H1 (cell line): ENCODE measurements around the gene HSPA2. TPM values are rescaled to one million over a fixed set of nuclear protein-coding genes. Genes with fewer than 3 reads are reported as not detected.

Experiments
- CTCF ChIA-PET: fragments of 300-600 bp; sonication (Branson Sonifier 250); formaldehyde crosslinking; loops from one replicate; lab custom pipeline; 2021; ENCODE audit not compliant: partially characterized antibody; lab: Charles Lee
- POLR2A ChIA-PET: fragments of 300-600 bp; sonication (Branson Sonifier 250); formaldehyde crosslinking; loops from one replicate; lab custom pipeline; 2021; ENCODE audit warnings: inconsistent platforms; ENCODE audit not compliant: partially characterized antibody; lab: Charles Lee
- DNase-seq, 2 experiments: peaks; one replicate each; pipeline versions ENCODE4 v3.0.0 to v3.0.0-alpha.2; 2010 to 2022; ENCODE audit warnings: low spot score in 2 of 2, low read depth in 1 of 2, mixed read lengths in 1 of 2
- FAIRE-seq: peaks from 2 replicates; lab custom pipeline; 2011; peaks lifted over from hg19 to GRCh38; lab: Jason Lieb, UNC
- H2AFZ ChIP-seq: 2 replicates; pipeline ENCODE4 v1.8.1; 2012; ENCODE audit warnings: low read length, inconsistent platforms
- H2AK5ac ChIP-seq: 2 replicates; pipeline ENCODE4 v1.6.1; 2013; ENCODE audit warnings: low read depth, low read length
- H2BK120ac ChIP-seq: replicated peaks from 2 replicates; pipeline ENCODE3; 2013; ENCODE audit warnings: low read depth, low read length, inconsistent platforms
- H2BK12ac ChIP-seq: 2 replicates; pipeline ENCODE4 v1.6.1; 2013; ENCODE audit warnings: low read depth, low read length
- H2BK15ac ChIP-seq: 2 replicates; pipeline ENCODE4 v1.6.1; 2013; ENCODE audit warnings: low read length
- H2BK20ac ChIP-seq: 2 replicates; pipeline ENCODE4 v1.6.1; 2013; ENCODE audit warnings: low read length
- H2BK5ac ChIP-seq: 2 replicates; pipeline ENCODE4 v1.6.1; 2013; ENCODE audit warnings: low read depth, low read length
- H3K14ac ChIP-seq: 2 replicates; pipeline ENCODE4 v1.6.1; 2013; ENCODE audit warnings: inconsistent platforms; ENCODE audit not compliant: insufficient read length
- H3K18ac ChIP-seq: 2 replicates; pipeline ENCODE4 v1.6.1; 2013; ENCODE audit warnings: low read length; ENCODE audit errors: extremely low read depth
- H3K23ac ChIP-seq: 2 replicates; pipeline ENCODE4 v1.6.1; 2013; ENCODE audit warnings: inconsistent platforms; ENCODE audit not compliant: insufficient read length
- H3K23me2 ChIP-seq: 2 replicates; pipeline ENCODE4 v1.6.1; 2013; ENCODE audit warnings: low read depth, low read length
- H3K27ac ChIP-seq: 2 replicates; pipeline ENCODE4 v1.6.1; 2011; ENCODE audit warnings: low read depth, low read length, inconsistent platforms
- H3K27me3 ChIP-seq, 4 experiments: replicated peaks in 1 of 4; 1 replicate in 1 of 4; 2 replicates in 3 of 4; pipeline versions ENCODE4 v1.6.1 to v1.8.1; 2011 to 2013; ENCODE audit warnings: low read length in 3 of 4, mild to moderate bottlenecking in 3 of 4, inconsistent platforms in 2 of 4, mixed read lengths in 2 of 4, moderate library complexity in 1 of 4; ENCODE audit not compliant: control insufficient read depth in 3 of 4, insufficient read depth in 3 of 4; ENCODE audit errors: extremely low read depth in 1 of 4
- H3K36me3 ChIP-seq, 4 experiments: 2 replicates each; pipeline versions ENCODE4 v1.6.1 to v1.8.1; 2011 to 2013; ENCODE audit warnings: mild to moderate bottlenecking in 4 of 4, low read length in 3 of 4, moderate library complexity in 2 of 4, control low read depth in 1 of 4, inconsistent platforms in 1 of 4; ENCODE audit not compliant: insufficient read depth in 4 of 4, control insufficient read depth in 2 of 4
- H3K4ac ChIP-seq: replicated peaks from 2 replicates; pipeline ENCODE3; 2013; ENCODE audit warnings: low read length, low read depth, mixed read lengths, inconsistent platforms; ENCODE audit not compliant: insufficient read length
- H3K4me1 ChIP-seq, 4 experiments: replicated peaks in 1 of 4; 1 replicate in 1 of 4; 2 replicates in 3 of 4; pipeline versions ENCODE4 v1.6.1 to v1.8.1; 2011 to 2013; ENCODE audit warnings: low read length in 3 of 4, inconsistent platforms in 2 of 4, mixed read lengths in 1 of 4; ENCODE audit not compliant: insufficient read depth in 4 of 4, control insufficient read depth in 3 of 4
- H3K4me2 ChIP-seq, 2 experiments: 2 replicates each; pipeline versions ENCODE4 v1.6.1 to v1.8.1; 2011 to 2013; ENCODE audit warnings: low read depth in 2 of 2, low read length in 2 of 2, control low read depth in 1 of 2, inconsistent platforms in 1 of 2, mild to moderate bottlenecking in 1 of 2; ENCODE audit not compliant: insufficient read depth in 1 of 2
- H3K4me3 ChIP-seq, 4 experiments: fragments of 200-600, 300-600 bp in 1 of 4; sonication (generic), shearing (Covaris generic), sonication (Bioruptor Twin) in 1 of 4; 2 replicates each; pipeline versions ENCODE4 v1.5.1 to v1.8.1; 2011 to 2016; ENCODE audit warnings: low read length in 4 of 4, low read depth in 3 of 4, control low read depth in 2 of 4, inconsistent platforms in 2 of 4, mild to moderate bottlenecking in 2 of 4, mixed read lengths in 1 of 4, moderate library complexity in 1 of 4; ENCODE audit not compliant: insufficient read depth in 2 of 4; ENCODE audit errors: extremely low read depth in 1 of 4
- H3K56ac ChIP-seq: replicated peaks from 2 replicates; pipeline ENCODE3; 2013; ENCODE audit warnings: low read depth, mild to moderate bottlenecking, mixed read lengths, low read length, inconsistent platforms; ENCODE audit not compliant: insufficient read length
- H3K79me1 ChIP-seq: 2 replicates; pipeline ENCODE4 v1.6.1; 2013; ENCODE audit warnings: low read depth, low read length, control low read depth
- H3K79me2 ChIP-seq, 2 experiments: 2 replicates each; pipeline versions ENCODE4 v1.6.1 to v1.8.1; 2012 to 2013; ENCODE audit warnings: low read length in 2 of 2, mild to moderate bottlenecking in 2 of 2, inconsistent platforms in 1 of 2; ENCODE audit not compliant: insufficient read depth in 2 of 2, control insufficient read depth in 1 of 2
- H3K9ac ChIP-seq, 4 experiments: replicated peaks in 1 of 4; 1 replicate in 1 of 4; 2 replicates in 3 of 4; pipeline versions ENCODE4 v1.6.1 to v1.8.1; 2011 to 2013; ENCODE audit warnings: low read depth in 3 of 4, low read length in 3 of 4, control low read depth in 2 of 4, mild to moderate bottlenecking in 2 of 4, moderate library complexity in 2 of 4, inconsistent platforms in 1 of 4; ENCODE audit errors: extremely low read depth in 1 of 4
- H3K9me3 ChIP-seq, 2 experiments: 2 replicates each; pipeline versions ENCODE4 v1.6.1 to v1.8.1; 2012 to 2013; ENCODE audit warnings: mild to moderate bottlenecking in 2 of 2, moderate library complexity in 2 of 2, control low read depth in 1 of 2, inconsistent platforms in 1 of 2, low read depth in 1 of 2, low read length in 1 of 2, mixed read lengths in 1 of 2; ENCODE audit not compliant: insufficient read depth in 2 of 2
- H4K20me1 ChIP-seq, 2 experiments: replicated peaks in 1 of 2; 2 replicates each; pipeline versions ENCODE3 to v1.8.1; 2011 to 2013; ENCODE audit warnings: inconsistent platforms in 2 of 2, low read length in 2 of 2, mild to moderate bottlenecking in 1 of 2; ENCODE audit not compliant: insufficient read depth in 2 of 2, control insufficient read depth in 1 of 2
- H4K5ac ChIP-seq: 2 replicates; pipeline ENCODE4 v1.6.1; 2013; ENCODE audit warnings: low read length, low read depth, mixed read lengths, inconsistent platforms; ENCODE audit not compliant: insufficient read length
- H4K8ac ChIP-seq: 2 replicates; pipeline ENCODE4 v1.8.0; 2013; ENCODE audit warnings: mild to moderate bottlenecking, moderate library complexity, low read length, inconsistent platforms; ENCODE audit not compliant: insufficient read depth; ENCODE audit errors: extremely low read depth
- H4K91ac ChIP-seq: replicated peaks from 2 replicates; pipeline ENCODE3; 2013; ENCODE audit warnings: low read length, mixed read lengths, inconsistent platforms; ENCODE audit not compliant: insufficient read length
- CREB1 ChIP-seq: IDR thresholded peaks from 2 replicates; pipeline ENCODE4 v1.6.1; 2012; ENCODE audit warnings: inconsistent platforms
- EGR1 ChIP-seq: IDR thresholded peaks from 2 replicates; pipeline ENCODE4 v1.6.1; 2011; ENCODE audit warnings: low read depth, low read length, borderline replicate concordance
- EP300 ChIP-seq, 2 experiments: IDR thresholded peaks; 1 replicate in 1 of 2; 2 replicates in 1 of 2; pipeline ENCODE4 v1.6.1; 2011 to 2012; ENCODE audit warnings: low read depth in 2 of 2, low read length in 2 of 2, mild to moderate bottlenecking in 2 of 2, borderline replicate concordance in 1 of 2, inconsistent platforms in 1 of 2, moderate library complexity in 1 of 2
- FOSL1 ChIP-seq: IDR thresholded peaks from 2 replicates; pipeline ENCODE4 v1.6.1; 2011; ENCODE audit warnings: mild to moderate bottlenecking, low read depth, low read length, moderate library complexity; ENCODE audit not compliant: insufficient read depth
- JUN ChIP-seq: IDR thresholded peaks from 2 replicates; pipeline ENCODE4 v1.6.1; 2011; ENCODE audit warnings: low read depth, mild to moderate bottlenecking, improper control_type of control experiment, low read length
- NANOG ChIP-seq: IDR thresholded peaks from 2 replicates; pipeline ENCODE4 v1.6.1; 2011; ENCODE audit warnings: low read length, low read depth, mild to moderate bottlenecking, inconsistent platforms; ENCODE audit not compliant: insufficient read depth, poor library complexity, severe bottlenecking
- RFX5 ChIP-seq: IDR thresholded peaks from 2 replicates; pipeline ENCODE4 v1.6.1; 2011; ENCODE audit warnings: low read depth, low read length, improper control_type of control experiment, borderline replicate concordance
- SIX5 ChIP-seq: IDR thresholded peaks from 2 replicates; pipeline ENCODE4 v1.6.1; 2011; ENCODE audit warnings: mild to moderate bottlenecking, low read depth, low read length
- TAF1 ChIP-seq: IDR thresholded peaks from 2 replicates; pipeline ENCODE4 v1.6.1; 2011; ENCODE audit warnings: mild to moderate bottlenecking, low read depth, low read length
- USF2 ChIP-seq: IDR thresholded peaks from 2 replicates; pipeline ENCODE4 v1.6.1; 2011; ENCODE audit warnings: low read length, improper control_type of control experiment
- ZNF274 ChIP-seq: IDR thresholded peaks from 2 replicates; pipeline ENCODE4 v1.7.0; 2012; ENCODE audit warnings: low read length, borderline replicate concordance; ENCODE audit errors: extremely low read depth
- WGBS, 2 experiments: shearing (Covaris generic) in 1 of 2; methylation state at CpG; one replicate each; pipeline versions ENCODE4 v1.1.6 to v1.1.7; 2013 to 2015; ENCODE audit warnings: low lambda C conversion rate in 2 of 2, mixed read lengths in 2 of 2, inconsistent platforms in 1 of 2, low coverage in 1 of 2, missing lambda C conversion rate in 1 of 2; ENCODE audit not compliant: insufficient replicate concordance in 2 of 2, insufficient coverage in 1 of 2, insufficient read length in 1 of 2; ENCODE audit errors: extremely low coverage in 1 of 2, missing lambda C conversion rate in 1 of 2; 5-methylcytosine and 5-hydroxymethylcytosine counted together
- polyA plus RNA-seq, 7 experiments: library from polyadenylated mRNA; depleted of rRNA in 3 of 7; stranded (reverse) in 5 of 7; unstranded in 2 of 7; fragments of >200 nt in 5 of 7; fragments of 200-250 nt in 2 of 7; gene quantifications; 1 replicate in 5 of 7; 2 replicates in 1 of 7; 4 replicates in 1 of 7; pipeline versions ENCODE4 v1.2.1 to v1.2.3, GENCODE V29; 2011 to 2013; ENCODE audit warnings: missing spikeins in 2 of 7, mixed read lengths in 2 of 7
- total RNA-seq: library from RNA; stranded (reverse); fragmentation: NEBNext Ultra II Directional; extraction: Animal tissue kit (Norgen Biotek cat#: 25700); gene quantifications from 2 replicates; pipeline ENCODE4 v1.2.1, GENCODE V29; 2021

Gene HSPA2
- total and polyA plus RNA-seq, 2 of the 8 experiments (the other 6 are each of a cell fraction or from before 2014, with no cell fraction given): 30.5 to 82.9 TPM

- DNase-seq: no peak
- POLR2A ChIA-PET: interaction anchor here (1.3 to 1.5 kb wide), 2 partner anchors 8 to 31 kb away, joined by 5 to 7 read pairs; no protein-coding TSS in a partner anchor
Measured at GRCh38 chr14:64536488-64537245, 3.9 kb upstream of the HSPA2 start.

More at GRCh38 chr14:64536488-64537245, 3.9 kb upstream of the HSPA2 start:
- no peak overlapping the region for H4K91ac ChIP-seq
- no peak overlapping the region for H3K14ac ChIP-seq
- H3K23me2 ChIP-seq: peaks cover 7% of the 10 kb centered on the region; the same call in 1 of the 2 replicates
- H3K56ac ChIP-seq: no peak overlapping the region
- H4K5ac ChIP-seq: no peak overlapping the region
- peaks cover 0 to 6% (median 0%) of the 10 kb centered on the region in 4 experiments; a peak in 1 of 8 replicates for H3K36me3 ChIP-seq
- H3K79me2 ChIP-seq: peaks cover 0 to 7% of the 10 kb centered on the region in 2 experiments; a peak in 1 of 4 replicates
- no peak overlapping the region; the same call in 1 of the 2 replicates for H4K8ac ChIP-seq
- H3K9me3 ChIP-seq: peaks cover 11 to 12% of the 10 kb centered on the region in 2 experiments
- H2BK12ac ChIP-seq: no peak overlapping the region
- H3K23ac ChIP-seq: no peak overlapping the region
- no peak overlapping the region for H3K27ac ChIP-seq
- H3K4ac ChIP-seq: no peak overlapping the region
- CTCF ChIA-PET: interaction anchor here (0.8 to 3.3 kb wide), 3 partner anchors 10 to 100 kb away, joined by 3 to 14 read pairs (median 4); no protein-coding TSS in a partner anchor
- no peaks in the 10 kb centered on the region for H4K20me1 ChIP-seq
- no peak overlapping the region for H3K4me2 ChIP-seq
- no peak overlapping the region for H2AK5ac ChIP-seq
- H3K18ac ChIP-seq: no peak overlapping the region
- peaks cover 0 to 12% (median 0%) of the 10 kb centered on the region in 4 experiments; a peak in 3 of 7 replicates for H3K4me1 ChIP-seq
- H2BK5ac ChIP-seq: no peak overlapping the region
- H2BK20ac ChIP-seq: no peak overlapping the region
- no peaks in the 10 kb centered on the region for H3K79me1 ChIP-seq
- 92% methylated on average over 4 of the region's 4 CpGs; no CpG with 5 or more reads in 1 of the 2 experiments for WGBS, 2 experiments
- H2BK120ac ChIP-seq: no peak overlapping the region
- no peak overlapping the region for H3K4me3 ChIP-seq
- TF ChIP-seq JUN (no peak), ZNF274 (no peak), USF2 (no peak), SIX5 (no peak), CREB1 (no peak), FOSL1 (no peak), TAF1 (no peak), EP300 (IDR thresholded peaks at IDR 0.05; ENCODE audit: borderline replicate concordance in 1 of 2, low read depth in 2 of 2, low read length in 2 of 2) (no peak), RFX5 (no peak), NANOG (no peak), EGR1 (no peak)
- H3K27me3 ChIP-seq: no peaks in the 10 kb centered on the region
- no peak for FAIRE-seq
- no peak overlapping the region for H2BK15ac ChIP-seq
- H2AFZ ChIP-seq: no peak overlapping the region
- H3K9ac ChIP-seq: no peak overlapping the region
